Smooth muscle cell (in vitro differentiated cells): ENCODE results near the gene SEMA5B. TPM values are rescaled to one million over a fixed set of nuclear protein-coding genes. Genes with fewer than 3 reads are reported as not detected.

Experiments
- DNase-seq: peaks from one replicate; lab custom pipeline; 2025; ENCODE audit not compliant: unreplicated experiment; lab: John Stamatoyannopoulos, UW
- H2AFZ ChIP-seq: fragments of 200-600 bp; sonication (generic); 2 replicates; pipeline ENCODE4 v1.6.0; 2016; ENCODE audit warnings: antibody characterized with exemption, low read depth, mild to moderate bottlenecking
- H3F3A ChIP-seq: fragments of 200-600 bp; sonication (generic); 2 replicates; pipeline ENCODE4 v1.6.0; 2017; ENCODE audit warnings: antibody characterized with exemption, low read depth
- H3K27ac ChIP-seq: fragments of 200-600 bp; sonication (generic); 2 replicates; pipeline ENCODE4 v1.5.1; 2016; ENCODE audit warnings: low read depth, mild to moderate bottlenecking
- H3K27me3 ChIP-seq: fragments of 200-600 bp; sonication (generic); 2 replicates; pipeline ENCODE4 v1.6.1; 2016; ENCODE audit warnings: low read depth, mild to moderate bottlenecking
- H3K36me3 ChIP-seq: fragments of 200-600 bp; sonication (generic); 2 replicates; pipeline ENCODE4 v1.5.1; 2016; ENCODE audit warnings: low read depth
- H3K4me1 ChIP-seq: fragments of 200-600 bp; sonication (generic); 2 replicates; pipeline ENCODE4 v1.5.1; 2016; ENCODE audit warnings: low read depth
- H3K4me2 ChIP-seq: fragments of 200-600 bp; sonication (generic); 2 replicates; pipeline ENCODE4 v1.6.0; 2016; ENCODE audit warnings: mild to moderate bottlenecking
- H3K4me3 ChIP-seq: fragments of 200-600 bp; sonication (generic); 2 replicates; pipeline ENCODE4 v1.5.1; 2016; ENCODE audit warnings: mild to moderate bottlenecking
- H3K79me2 ChIP-seq: fragments of 200-600 bp; sonication (generic); 2 replicates; pipeline ENCODE4 v1.6.0; 2016; ENCODE audit warnings: low read depth, mild to moderate bottlenecking
- H3K9ac ChIP-seq: fragments of 200-600 bp; sonication (generic); 2 replicates; pipeline ENCODE4 v1.6.0; 2016; ENCODE audit warnings: low read depth
- H3K9me3 ChIP-seq: fragments of 200-600 bp; sonication (generic); replicated peaks from 2 replicates; pipeline ENCODE4 v1.5.1; 2016; ENCODE audit warnings: low read depth
- H4K20me1 ChIP-seq: fragments of 200-600 bp; sonication (generic); 2 replicates; pipeline ENCODE4 v1.6.0; 2016; ENCODE audit warnings: low read depth
- WGBS: methylation state at CpG from one replicate; pipeline ENCODE4 v1.1.7; 2016; ENCODE audit warnings: low lambda C conversion rate; 5-methylcytosine and 5-hydroxymethylcytosine counted together
- polyA plus RNA-seq: library from polyadenylated mRNA; unstranded; fragments of >200 nt; fragmentation: Nextera tagmentation; extraction: Ambion mirVana; gene quantifications from 2 replicates; pipeline ENCODE4 v1.2.1, GENCODE V29; 2016
- total RNA-seq: library from RNA; depleted of rRNA; stranded (reverse); fragments of >200 nt; gene quantifications from 2 replicates; pipeline ENCODE4 v1.2.3, GENCODE V29; 2014
- TF ChIP-seq, protein P1 (sequence below): fragments of 200-600 bp; sonication (generic); IDR thresholded peaks from 2 replicates; pipeline ENCODE4 v1.5.1; 2017; ENCODE audit warnings: borderline replicate concordance, mild to moderate bottlenecking, antibody characterized with exemption; ENCODE audit not compliant: insufficient read depth, poor library complexity, severe bottlenecking

The SEMA5B gene
- total and polyA plus RNA-seq, 2 experiments from 2014 or later = not detected

DNA sequence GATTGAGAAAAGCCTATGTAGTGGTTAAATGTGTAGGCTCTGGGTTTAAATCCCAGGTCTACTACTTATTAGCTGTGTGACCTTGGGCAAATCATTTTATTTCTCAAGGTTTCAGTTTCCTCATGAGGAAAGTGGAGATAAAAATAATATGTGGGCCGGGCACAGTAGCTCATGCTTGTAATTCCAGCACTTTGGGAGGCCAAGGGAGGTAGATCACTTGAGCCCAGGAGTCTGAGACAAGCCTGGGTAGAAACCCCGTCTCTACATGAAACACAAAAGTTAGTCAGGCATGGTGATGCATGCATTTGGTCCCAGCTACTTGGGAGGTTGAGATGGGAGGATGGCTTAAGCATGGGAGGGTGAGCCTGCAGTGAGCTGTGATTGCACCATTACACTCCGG lies 8.4 kb downstream of the SEMA5B start:
- Histone ChIP-seq H3K27me3 (peaks cover 40% of the 10 kb centered on the region), H3K36me3 (no peaks in the 10 kb centered on the region), H2AFZ (no peak overlapping the region), H3K79me2 (no peaks in the 10 kb centered on the region), H3K27ac (no peak overlapping the region), H3K9ac (no peak overlapping the region), H3F3A (no peaks in the 10 kb centered on the region), H4K20me1 (no peaks in the 10 kb centered on the region), H3K4me3 (no peak overlapping the region), H3K4me1 (peaks cover 17% of the 10 kb centered on the region), H3K4me2 (no peak overlapping the region), H3K9me3 (no peaks in the 10 kb centered on the region)
- TF ChIP-seq, protein P1, sequence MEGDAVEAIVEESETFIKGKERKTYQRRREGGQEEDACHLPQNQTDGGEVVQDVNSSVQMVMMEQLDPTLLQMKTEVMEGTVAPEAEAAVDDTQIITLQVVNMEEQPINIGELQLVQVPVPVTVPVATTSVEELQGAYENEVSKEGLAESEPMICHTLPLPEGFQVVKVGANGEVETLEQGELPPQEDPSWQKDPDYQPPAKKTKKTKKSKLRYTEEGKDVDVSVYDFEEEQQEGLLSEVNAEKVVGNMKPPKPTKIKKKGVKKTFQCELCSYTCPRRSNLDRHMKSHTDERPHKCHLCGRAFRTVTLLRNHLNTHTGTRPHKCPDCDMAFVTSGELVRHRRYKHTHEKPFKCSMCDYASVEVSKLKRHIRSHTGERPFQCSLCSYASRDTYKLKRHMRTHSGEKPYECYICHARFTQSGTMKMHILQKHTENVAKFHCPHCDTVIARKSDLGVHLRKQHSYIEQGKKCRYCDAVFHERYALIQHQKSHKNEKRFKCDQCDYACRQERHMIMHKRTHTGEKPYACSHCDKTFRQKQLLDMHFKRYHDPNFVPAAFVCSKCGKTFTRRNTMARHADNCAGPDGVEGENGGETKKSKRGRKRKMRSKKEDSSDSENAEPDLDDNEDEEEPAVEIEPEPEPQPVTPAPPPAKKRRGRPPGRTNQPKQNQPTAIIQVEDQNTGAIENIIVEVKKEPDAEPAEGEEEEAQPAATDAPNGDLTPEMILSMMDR = no peak
- WGBS = 85% methylated on average over 3 of the region's 3 CpGs
- no peak for DNase-seq

DNA sequence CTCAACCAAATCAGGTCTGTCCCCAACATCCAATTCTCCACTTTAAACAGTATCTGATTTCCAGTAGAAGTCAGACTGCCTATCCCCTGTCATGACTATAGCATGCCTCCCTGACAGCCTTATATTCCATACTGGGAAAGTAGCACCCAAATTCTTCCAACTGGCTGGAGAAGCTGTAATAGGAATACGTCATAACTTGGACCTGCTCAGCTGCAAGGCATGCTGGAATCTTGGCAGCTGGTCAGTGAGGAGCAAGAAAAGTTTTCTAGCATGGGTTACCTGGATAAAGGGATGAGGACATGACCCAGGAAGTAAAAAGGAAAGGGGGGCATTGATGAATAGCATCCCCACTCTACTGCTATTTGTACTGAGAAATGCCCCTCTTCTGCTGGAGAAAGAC lies 8.9 kb downstream of the SEMA5B start:
- Histone ChIP-seq H3K79me2 (no peaks in the 10 kb centered on the region), H3K4me2 (no peak overlapping the region), H4K20me1 (no peaks in the 10 kb centered on the region), H3K4me1 (peaks cover 17% of the 10 kb centered on the region), H3K36me3 (no peaks in the 10 kb centered on the region), H3K27me3 (peaks cover 35% of the 10 kb centered on the region), H3K9me3 (no peaks in the 10 kb centered on the region), H3F3A (no peaks in the 10 kb centered on the region), H3K9ac (no peak overlapping the region), H3K27ac (no peak overlapping the region), H3K4me3 (no peak overlapping the region), H2AFZ (no peak overlapping the region)
- TF ChIP-seq, protein P1 = no peak
- DNase-seq = no peak
- 97% methylated on average over 1 of the region's 1 CpG for WGBS

GRCh38 chr3:123015596-123015995 lies 12.0 kb downstream of the SEMA5B start:
- Histone ChIP-seq H3K4me1 (peaks cover under 1% of the 10 kb centered on the region), H3K4me2 (no peak overlapping the region), H2AFZ (no peak overlapping the region), H3K9ac (no peak overlapping the region), H3K9me3 (no peaks in the 10 kb centered on the region), H3F3A (no peaks in the 10 kb centered on the region), H4K20me1 (no peaks in the 10 kb centered on the region), H3K4me3 (no peak overlapping the region), H3K27ac (no peak overlapping the region), H3K36me3 (no peaks in the 10 kb centered on the region), H3K27me3 (peaks cover 7% of the 10 kb centered on the region), H3K79me2 (no peaks in the 10 kb centered on the region)
- TF ChIP-seq, protein P1 = no peak
- 86% methylated on average over 4 of the region's 4 CpGs for WGBS
- no peak for DNase-seq

- H3K4me2 ChIP-seq = no peak overlapping the region
- no peaks in the 10 kb centered on the region for H3K79me2 ChIP-seq
- H3F3A ChIP-seq = no peaks in the 10 kb centered on the region
- H3K9me3 ChIP-seq = no peaks in the 10 kb centered on the region
- H3K36me3 ChIP-seq = no peaks in the 10 kb centered on the region
- no peaks in the 10 kb centered on the region for H3K27me3 ChIP-seq
- no peak overlapping the region for H3K27ac ChIP-seq
- 85% methylated on average over 6 of the region's 6 CpGs for WGBS
- H3K4me1 ChIP-seq = no peaks in the 10 kb centered on the region
- no peak overlapping the region for H2AFZ ChIP-seq
- TF ChIP-seq, protein P1 = no peak
- no peaks in the 10 kb centered on the region for H4K20me1 ChIP-seq
- no peak overlapping the region for H3K9ac ChIP-seq
- no peak overlapping the region for H3K4me3 ChIP-seq
- no peak for DNase-seq
These were observed 13.7 kb downstream of the SEMA5B start for GRCh38 chr3:123013876-123014275.
